EH (cell line): ENCODE results near the gene TFB1M.
A peak's percentile ranks its signal among the peaks of the same experiment; 100 is the strongest.
"Not testable (repeated sequence)": the region's sequence is repeated elsewhere in the genome, so short reads cannot be mapped to it uniquely, and the experiment has no call there.

Experiments
- DNase-seq: peaks from one replicate; pipeline ENCODE4 v3.0.0-alpha.2; 2015; ENCODE audit warnings: low read depth

TFB1M gene

DNA sequence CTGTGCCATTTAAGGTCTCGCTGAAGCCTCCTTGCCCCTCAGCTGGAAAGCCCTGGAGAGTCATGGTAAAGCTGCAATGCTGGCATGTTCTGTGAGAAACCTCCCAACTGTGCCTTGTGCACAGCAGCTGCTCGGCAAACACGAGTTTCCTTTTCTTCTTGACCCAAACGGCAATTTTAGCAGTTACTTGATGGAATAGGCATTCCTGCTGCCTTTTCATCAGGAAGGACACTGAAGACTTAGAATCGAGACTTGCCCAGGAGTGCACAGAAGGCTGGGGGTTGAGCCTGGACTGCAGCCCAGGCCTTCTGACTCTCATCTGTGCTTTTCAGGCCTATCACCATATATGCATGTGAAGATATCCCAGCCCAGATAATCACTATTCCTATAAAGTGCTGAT, 79.2 kb downstream of the TFB1M start:
- DNase-seq, result peak; percentile 13

DNA sequence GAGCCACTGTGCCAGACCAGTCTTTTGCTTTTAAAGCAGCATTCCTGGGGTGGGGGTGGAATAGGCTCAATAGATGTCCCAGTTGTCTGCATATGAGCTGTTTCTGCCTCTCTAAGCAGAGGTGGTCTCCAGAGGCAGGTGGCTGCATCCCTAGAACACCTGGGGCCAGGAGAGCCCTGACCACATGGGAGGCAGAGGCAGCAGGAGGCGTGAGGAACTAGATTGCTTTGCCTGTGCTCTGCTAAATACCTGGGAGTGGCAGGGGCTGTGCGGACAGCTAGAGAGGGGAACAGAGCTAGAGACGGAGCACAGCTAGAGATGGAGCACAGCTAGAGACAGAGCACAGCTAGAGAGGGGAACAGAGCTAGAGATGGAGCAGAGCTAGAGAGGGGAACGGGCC, 79.6 kb downstream of the TFB1M start:
- DNase-seq, result peak; percentile 20

DNA sequence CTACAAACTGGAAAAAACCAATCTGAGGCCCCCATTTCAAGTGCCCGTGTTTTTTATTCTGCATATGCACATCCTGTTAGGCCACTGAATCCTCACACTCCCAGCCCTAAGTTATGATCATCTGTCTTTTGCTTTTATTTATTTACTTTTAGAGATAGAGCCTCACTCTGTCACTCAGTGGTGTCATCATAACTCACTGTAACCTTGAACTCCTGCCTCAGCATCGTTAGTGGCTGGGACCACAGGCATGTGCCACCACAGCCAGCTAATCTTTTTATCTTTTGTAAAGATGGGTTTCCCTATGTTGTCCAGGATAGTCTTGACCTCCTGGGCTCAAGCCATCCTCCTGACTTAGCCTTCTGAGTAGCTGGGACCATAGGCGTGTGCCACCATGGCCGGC, 80.1 kb downstream of the TFB1M start:
- peak; percentile 42 for DNase-seq

DNA sequence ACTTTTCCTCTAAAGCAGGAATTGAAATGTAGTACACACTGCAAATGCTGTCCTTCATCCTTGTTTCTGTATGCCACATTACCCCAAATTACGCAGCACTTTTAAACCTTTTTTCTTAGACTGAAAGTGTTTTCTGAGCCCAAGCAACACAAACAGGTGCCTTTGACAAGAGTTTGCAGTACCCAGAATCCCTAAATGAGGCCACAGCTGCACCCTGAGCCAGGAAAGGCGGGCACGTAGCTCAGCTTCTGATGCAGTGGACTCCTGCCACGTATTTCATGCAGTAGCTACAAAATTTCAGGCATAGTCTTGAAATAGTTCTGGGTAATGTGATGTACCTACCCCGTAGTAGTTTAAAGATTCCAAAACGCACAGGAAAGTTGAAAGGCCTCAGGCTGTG, 81.4 kb downstream of the TFB1M start:
- DNase-seq, result no peak

DNA sequence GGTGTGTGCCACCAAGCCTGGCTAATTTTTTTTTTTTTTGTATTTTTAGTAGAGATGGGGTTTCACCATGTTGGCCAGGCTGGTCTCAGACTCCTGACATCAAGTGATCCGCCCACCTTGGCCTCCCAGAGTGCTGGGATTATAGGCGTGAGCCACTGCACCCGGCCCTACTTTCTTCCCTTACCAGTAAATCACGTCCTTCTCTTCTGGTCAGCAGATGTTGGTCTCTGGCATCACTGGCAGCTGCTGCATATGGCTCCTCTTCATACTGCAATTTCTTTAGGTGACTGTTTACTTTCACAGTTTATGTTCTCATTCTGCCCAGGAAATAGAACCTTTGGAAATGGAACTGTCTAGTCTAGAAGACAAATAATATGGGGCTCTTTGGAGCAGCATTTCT, 83.3 kb downstream of the TFB1M start:
- DNase-seq, result not testable (repeated sequence)

DNA sequence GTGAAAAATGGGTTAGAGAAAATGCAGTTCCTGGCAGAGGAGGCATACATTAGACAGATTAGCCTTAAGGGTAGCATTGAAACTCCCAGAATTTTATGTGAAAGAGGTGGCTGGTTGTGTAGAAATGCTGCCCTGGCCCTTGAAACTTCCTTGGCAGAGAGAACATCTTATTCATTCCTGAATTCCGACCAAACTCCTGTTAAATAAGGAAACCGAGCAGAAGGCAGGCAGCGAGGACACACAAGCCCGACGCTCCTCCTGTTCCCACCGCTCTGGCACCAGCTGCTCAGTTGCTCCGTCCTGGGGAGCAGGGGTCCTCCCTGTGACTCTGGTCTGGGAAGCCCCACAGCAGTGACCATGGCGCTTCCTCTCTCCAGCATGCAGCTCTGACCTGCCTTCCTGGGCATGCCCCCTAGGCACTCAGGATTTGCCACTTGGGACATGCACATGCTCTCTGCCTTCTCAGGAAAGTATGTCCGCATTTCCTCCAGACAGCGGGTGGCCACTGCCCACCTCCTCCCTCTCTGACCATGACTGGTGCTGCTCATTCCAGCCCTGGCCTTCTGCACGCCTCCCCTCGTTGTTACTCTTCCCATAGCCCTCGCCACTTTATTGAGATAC, 85.6 kb downstream of the TFB1M start:
- DNase-seq, result peak; percentile 64

DNA sequence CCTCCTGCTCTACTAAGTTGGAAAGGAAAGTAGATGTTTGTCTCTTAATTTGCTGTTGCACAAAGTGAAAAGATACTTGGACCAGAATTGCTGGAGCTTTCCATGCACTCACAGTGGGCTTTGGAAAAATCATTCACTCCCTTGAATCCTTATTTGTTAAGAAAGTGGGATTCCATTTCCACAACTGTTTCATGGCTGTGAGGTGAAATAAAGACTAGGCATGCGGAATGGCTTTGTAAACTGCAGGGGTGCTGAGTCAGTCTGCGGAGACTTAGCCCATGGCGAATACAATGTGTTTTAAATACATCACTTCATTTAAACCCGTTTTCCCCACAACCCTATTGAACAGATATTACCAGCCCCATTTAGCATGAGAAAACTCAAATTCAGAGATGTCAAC, 87.2 kb downstream of the TFB1M start:
- no peak for DNase-seq

DNA sequence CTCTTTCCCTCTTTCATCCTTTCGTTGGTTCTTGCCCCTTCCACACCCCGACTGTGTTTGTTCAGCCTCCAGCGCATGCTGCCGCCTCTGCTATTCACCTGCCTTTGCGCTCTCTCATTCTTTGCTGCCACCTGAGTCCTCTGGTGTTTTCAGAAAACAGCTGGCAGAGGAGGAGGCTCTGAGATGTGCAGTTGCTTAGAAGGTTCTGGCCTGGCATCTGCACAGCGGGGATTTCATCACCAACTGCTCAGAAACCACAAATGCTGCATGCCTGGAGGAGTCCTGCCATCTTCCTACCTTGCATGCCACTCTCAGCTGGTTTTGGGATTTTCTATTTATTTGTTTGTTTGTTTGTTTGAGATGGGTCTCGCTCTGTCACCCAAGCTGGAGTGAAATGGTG, 89.7 kb downstream of the TFB1M start:
- peak; percentile 13 for DNase-seq

DNA sequence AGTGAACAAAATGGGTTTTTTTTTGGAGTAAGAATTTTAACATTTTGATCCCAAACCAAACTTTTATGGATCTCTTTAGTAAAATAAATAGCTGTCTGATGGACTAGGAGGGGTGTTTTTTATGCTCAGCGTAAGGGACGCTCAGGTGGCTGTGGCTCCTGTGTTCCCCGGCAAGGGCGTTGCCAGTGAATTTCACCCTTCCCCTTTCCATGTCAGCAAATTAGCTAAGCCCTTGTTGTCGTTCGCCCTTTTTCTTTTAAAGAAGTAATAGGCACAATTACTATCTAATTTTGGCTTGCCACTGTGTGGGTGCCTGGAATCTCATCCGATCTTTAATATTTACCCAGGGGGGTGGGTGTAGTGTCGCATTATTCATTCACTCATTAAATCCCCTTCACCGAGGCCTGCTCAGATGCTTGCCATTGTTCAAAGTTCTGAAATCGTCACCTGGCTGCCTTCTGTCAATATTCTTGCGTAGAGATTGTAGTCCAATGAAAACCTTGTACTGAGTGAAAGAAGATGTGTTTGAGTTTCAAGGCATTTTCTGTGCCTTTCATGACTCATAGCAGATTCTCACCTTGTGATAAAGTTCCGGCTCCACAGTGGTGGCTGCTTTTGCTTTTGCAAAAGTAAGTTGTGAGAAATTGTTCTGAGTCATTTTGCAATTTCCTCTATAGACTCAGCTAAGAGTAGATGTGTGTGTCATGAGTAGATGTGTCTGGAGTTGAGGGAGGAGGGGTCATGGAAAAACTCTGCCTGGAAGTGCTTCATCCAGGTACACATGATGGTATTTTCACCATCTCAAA, 90.4 kb downstream of the TFB1M start:
- DNase-seq, result peak; percentile 83

DNA sequence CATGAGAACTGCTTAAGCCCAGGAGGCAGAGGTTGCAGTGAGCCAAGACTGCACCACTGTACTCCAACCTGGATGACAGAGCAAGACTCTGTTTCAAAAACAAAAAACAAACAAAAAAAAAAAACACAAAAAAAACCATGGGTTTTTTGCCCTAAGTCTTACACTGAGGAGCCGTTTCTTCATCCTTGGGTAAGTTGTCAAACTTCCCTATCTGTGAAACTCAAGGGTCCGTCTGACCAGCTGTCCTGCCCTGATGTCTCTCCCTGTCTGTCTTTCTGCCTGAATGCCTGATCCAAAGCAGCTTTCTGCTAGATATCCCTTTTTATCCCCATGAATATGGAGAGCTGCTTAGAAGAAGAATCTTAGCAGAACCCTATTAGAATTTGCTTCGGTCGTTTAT, 91.8 kb downstream of the TFB1M start:
- no peak for DNase-seq

DNA sequence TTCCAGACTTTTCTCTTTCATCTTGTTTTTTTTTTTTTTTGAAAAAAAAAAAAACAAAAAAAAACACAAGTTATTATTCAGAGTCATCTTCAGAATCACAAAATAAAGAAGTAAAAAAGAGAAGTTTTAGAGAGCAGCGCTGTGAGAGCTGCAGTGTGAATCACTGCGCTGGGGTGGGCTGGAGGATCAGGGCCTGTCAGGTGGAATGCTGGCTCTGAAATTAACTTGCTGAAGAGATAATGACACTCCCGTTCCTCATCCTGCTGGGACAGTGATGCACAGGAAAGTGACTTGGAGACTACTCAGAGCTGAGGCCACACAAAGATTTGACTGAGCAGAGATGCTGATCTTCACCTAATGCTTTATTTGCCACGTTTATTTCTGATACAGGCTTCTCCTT, 93.2 kb downstream of the TFB1M start:
- no peak for DNase-seq

DNA sequence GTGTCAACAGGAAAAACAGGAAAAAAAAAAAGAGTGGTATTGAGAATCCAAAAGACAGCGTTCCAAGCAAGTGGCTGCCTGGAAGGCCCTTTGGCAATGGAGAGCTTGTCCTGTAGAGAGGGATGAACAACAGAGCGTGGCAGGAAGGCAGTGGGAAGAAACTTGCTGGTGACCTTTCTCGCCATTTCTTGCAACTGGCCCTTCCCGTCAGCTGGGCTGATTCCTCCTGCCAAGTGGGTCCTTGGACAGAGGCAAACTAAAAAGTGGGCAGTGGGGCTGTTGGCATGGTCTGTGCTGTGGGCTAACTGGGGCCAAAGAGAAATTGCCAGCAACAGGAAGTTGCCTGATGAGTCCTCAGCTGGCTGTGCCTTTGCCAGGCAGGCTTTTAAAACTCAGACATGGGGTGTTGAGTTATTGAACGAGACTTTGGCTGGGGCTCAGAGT, 94.4 kb downstream of the TFB1M start:
- no peak for DNase-seq

DNA sequence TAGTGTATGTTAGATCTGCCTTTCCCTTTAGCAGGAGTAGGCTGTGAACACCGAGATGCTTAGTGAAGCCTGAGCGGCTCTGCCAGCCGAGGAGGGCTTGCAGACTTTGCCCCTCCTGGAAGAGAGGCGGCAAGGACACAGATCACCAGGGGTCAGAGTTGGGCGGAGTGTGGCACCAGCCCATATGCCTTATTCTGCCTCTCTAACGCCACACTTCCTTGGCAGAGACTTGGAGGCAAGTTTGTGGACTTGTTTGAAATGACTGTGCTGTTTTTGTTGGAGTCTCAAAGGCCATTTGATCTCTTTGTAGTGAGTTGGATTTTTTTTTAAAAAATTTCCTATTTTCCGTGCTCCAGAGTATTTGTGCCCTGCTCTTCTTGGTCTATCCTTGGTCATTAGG, 95.0 kb downstream of the TFB1M start:
- no peak for DNase-seq

DNA sequence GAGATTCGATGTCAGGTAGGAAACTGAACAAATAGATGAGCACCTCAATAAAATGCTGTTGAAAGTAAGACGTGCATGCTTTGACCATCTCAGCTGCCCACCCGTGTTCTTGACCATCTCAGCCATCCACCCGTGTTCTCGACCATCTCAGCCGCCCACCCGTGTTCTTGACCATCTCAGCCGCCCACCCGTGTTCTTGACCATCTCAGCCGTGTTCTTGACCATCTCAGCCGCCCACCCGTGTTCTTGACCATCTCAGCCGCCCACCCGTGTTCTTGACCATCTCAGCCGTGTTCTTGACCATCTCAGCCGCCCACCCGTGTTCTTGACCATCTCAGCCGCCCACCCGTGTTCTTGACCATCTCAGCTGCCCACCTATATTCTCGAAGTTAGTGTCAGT, 95.6 kb downstream of the TFB1M start:
- not testable (repeated sequence) for DNase-seq

DNA sequence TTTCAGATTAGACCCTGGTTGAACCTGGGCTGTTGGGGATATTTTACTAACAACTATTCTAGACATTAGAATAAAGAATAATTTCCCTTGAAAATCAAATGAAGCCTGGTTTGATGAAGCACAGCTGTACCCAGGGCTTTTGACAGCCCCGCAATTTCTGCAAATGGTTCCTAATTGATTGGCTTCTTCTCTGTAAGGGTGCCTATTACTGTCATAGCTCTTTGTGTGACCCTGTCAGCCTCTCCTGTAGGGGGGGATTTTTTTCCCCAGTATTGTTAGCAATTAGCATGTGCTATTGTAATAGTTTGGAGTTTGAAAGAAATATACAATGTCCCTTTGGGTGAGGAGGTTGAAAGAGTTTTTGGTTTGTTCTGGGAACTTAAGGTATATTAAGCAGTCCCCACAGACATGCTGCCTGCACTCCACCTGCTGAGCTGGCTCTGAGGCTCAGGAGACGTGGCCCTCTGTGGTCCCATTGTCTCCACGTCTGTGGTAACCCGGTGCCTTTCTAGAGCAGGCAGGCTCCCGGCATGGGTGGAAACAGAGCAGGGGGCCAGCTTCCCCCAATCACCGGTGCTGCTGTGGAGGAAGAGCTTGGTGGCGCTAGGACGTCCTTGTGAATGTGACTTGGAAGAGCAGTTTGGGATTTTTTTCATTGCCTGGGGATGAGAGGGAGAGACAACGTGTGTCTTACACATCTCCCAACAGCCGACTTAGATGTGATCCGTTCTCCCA, 97.8 kb downstream of the TFB1M start:
- no peak for DNase-seq

DNA sequence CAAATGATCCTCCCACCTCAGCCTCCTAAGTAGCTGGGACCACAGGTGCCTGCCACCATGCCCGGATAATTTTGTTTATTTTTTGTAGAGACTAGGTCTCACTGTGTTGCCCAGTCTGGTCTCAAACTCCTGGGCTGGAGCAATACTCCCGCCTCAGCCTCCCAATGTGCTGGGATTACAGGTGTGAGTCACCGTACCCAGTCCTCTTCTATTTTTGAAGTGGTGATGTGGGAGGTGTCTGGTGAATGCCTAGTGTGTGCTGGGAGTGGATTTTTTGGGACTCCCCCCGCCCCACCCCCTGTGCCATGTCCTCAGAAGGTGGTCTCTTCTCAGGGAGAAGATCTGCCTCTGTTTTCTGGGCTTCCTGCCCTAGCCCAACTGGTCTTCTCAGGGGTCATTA, 98.4 kb downstream of the TFB1M start:
- DNase-seq, result no peak

DNA sequence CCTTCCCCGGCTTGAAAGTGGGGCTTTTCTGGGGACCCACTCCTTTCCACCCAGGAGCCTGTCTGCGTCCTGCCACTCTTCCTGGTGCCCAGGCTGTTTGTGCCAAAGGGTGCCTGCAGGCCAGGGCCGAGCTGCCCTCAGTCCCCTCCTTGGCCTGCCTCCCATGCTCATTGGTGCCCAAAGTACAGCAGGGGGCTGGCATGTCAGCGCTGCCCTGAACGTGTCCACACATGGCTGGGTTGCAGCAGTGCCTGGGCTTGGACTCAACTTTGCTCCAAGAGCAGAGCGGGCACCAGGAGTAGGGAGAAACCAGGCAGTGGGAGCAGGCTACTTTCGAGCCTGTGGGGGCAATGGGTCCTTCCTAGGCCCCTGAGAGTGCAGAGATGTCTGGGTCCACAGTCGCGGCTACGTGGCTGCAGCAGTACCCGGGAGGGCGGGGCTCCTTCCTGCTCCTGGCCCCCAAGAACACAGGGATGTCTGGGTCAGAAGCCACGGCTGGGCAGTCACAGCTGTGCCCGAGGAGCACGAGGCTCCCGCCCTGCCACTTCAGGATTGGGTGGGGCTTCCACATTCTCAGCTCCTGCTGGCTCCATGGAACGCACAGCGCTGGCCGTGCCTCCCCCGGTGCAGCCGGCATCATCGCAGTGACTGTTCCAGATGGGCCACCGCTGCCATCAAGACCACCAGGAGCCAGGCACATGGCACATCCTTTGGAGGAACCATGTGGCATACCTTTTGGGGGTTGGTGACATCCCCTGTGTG, 100.5 kb downstream of the TFB1M start:
- no peak for DNase-seq

DNA sequence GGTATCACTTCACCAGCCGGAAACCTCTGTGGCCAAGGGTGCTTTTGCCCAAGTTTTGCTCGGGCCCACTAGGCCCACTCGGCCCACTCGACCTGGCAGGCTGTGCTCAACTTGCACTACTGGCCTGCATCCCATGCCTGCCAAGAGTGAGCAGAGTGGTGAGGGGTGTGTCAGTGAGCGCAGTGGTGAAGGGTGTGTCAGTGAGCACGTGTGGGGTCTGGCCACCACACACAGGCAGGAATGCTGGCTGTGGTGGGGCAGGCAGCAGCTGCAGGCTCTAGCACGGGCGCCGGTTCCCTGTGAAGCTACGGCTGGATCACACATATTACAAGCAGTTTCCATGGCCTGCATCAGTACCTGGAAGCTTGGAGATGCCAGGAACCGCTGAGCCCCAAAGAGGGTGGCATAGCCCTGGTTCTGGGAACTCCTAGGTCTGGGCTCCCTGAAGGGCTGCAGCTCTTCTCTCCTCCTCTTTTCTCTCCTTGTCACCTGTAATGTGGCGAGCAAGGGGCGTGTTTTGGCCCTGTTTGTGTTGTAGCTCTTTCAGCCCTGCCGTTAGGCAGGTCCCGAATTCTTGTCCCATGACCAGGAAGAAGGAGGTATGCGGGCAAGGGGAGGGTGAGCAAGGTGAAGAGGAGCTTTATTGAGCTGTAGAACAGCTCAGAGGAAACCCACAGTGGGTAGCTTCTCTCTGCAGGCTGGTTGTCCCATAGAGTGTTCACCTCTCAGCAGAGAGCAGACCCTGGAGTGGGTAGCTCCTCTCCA, 101.5 kb downstream of the TFB1M start:
- DNase-seq, result peak; percentile 10

DNA sequence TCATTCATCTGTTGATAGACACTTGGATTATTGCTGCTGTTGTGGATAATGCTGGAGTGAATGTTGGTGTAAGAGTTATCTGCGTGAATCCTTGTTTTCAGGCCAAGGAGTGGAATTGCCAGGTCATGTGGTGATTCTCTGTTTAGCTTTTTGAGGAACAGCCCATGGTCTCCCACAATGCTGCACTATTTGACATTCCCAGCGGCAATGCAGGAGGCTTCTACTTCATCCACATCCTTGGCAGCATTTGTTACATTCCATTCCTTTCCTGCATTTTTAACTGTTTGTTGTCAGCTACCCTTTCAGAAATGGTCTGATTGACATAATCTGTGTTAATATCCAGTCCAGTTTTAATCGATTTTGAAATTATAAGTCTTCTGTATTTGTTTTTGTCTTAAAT, 102.2 kb downstream of the TFB1M start:
- DNase-seq, result peak; percentile 38

DNA sequence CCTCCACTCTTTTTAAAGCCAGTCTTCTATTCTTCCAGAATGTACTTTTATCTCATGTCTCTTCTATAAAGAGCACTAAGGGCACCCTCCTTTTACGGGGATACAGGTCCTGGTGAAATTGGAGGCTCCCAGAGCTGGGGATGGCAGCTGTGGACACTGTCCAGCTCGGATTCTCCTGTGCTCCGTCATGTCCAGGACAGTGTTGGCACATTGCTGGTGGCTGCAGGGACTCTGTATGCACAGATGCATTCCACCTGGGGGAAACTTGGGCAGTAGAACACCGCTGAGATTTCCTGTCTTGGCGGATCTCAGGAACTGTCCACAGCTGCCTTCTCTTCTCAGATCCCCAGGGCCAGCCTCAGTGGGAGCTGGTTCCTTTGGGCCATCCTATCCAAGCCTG, 107.1 kb downstream of the TFB1M start:
- DNase-seq, result no peak
